ENCODE measurements around the gene SLC50A1.

- TF ChIP-seq CTCF (conservative IDR thresholded peaks at IDR 0.05; ENCODE audit: low read depth, low read length) (no peak), EZH2phosphoT487 (IDR thresholded peaks at IDR 0.05; ENCODE audit: borderline replicate concordance, low read length) (no peak)
Observed at GRCh38 chr1:155178441-155179111, 42.9 kb downstream of the SLC50A1 start.

Data from PC-3 (cell line).